ENCODE data around the gene NCKAP5.

- TF ChIP-seq CTCF (IDR thresholded peaks at IDR 0.05; ENCODE audit: low read length) = no peak
- TF ChIP-seq EZH2 (IDR thresholded peaks at IDR 0.05; ENCODE audit: borderline replicate concordance, low read length) = no peak
Observed at GRCh38 chr2:133447303-133447702, 121.0 kb downstream of the NCKAP5 start.
